K562 (cell line): ENCODE results near the gene CXCL12. TPM values are rescaled to one million over a fixed set of nuclear protein-coding genes. Genes with fewer than 3 reads are reported as not detected.

Experiments
- ATAC-seq: fragments of 200-7000 bp; cut with Tn5 transposase; 3 replicates; pipeline ENCODE4 v1.9.1; 2020; ENCODE audit warnings: moderate library complexity
- BruUV-seq: library from RNA; stranded (reverse); fragments of 400-500 nt; replicated peaks from 2 replicates; lab custom pipeline; 2021; lab: Mats Ljungman, UMichigan
- CTCF ChIA-PET: fragments of 300-600 bp; formaldehyde crosslinking; extraction: SDS; loops from one replicate; lab custom pipeline; 2021; ENCODE audit warnings: low intra/inter-chr PET ratio; lab: Yijun Ruan, JAX
- POLR2A ChIA-PET: fragments of 300-600, 350-650 bp; sonication (Branson Sonifier 250); formaldehyde crosslinking; extraction: SDS; loops from one replicate; lab custom pipeline; 2021; ENCODE audit warnings: antibody characterized with exemption, inconsistent platforms; lab: Yijun Ruan, JAX
- DNase-seq, 4 experiments: peaks; one replicate each; pipeline versions ENCODE4 v3.0.0 to v3.0.0-alpha.2; 2011 to 2018; ENCODE audit warnings: low spot score in 3 of 4, mixed read lengths in 3 of 4; ENCODE audit errors: extremely low read depth in 1 of 4
- FAIRE-seq: peaks from 2 replicates; lab custom pipeline; 2011; peaks lifted over from hg19 to GRCh38; lab: Jason Lieb, UNC
- H2AFZ ChIP-seq: 2 replicates; pipeline ENCODE4 v1.6.0; 2011; ENCODE audit warnings: low read depth, low read length, control low read depth, inconsistent platforms
- H3K27ac ChIP-seq: fragments of 200-600 bp; 3 replicates; pipeline ENCODE4 v1.8.0; 2011; ENCODE audit warnings: low read depth, mild to moderate bottlenecking, control low read depth, inconsistent platforms, low read length, moderate library complexity, mixed read lengths; ENCODE audit errors: extremely low read depth
- H3K27me3 ChIP-seq, 2 experiments: fragments of 300-600 bp in 1 of 2; 2 replicates in 1 of 2; 3 replicates in 1 of 2; pipeline versions ENCODE4 v1.6.0 to v1.8.0; 2011; ENCODE audit warnings: inconsistent platforms in 2 of 2, low read length in 2 of 2, mild to moderate bottlenecking in 1 of 2, mixed read lengths in 1 of 2, moderate library complexity in 1 of 2; ENCODE audit not compliant: control insufficient read depth in 2 of 2, insufficient read depth in 2 of 2
- H3K36me3 ChIP-seq: fragments of 300-600 bp; 3 replicates; pipeline ENCODE4 v1.8.0; 2011; ENCODE audit warnings: mild to moderate bottlenecking, low read length, inconsistent platforms; ENCODE audit not compliant: control insufficient read depth, insufficient read depth
- H3K4me1 ChIP-seq, 2 experiments: fragments of 200-600 bp in 1 of 2; replicated peaks in 1 of 2; 2 replicates in 1 of 2; 3 replicates in 1 of 2; pipeline versions ENCODE4 v1.5.1 to v1.8.0; 2011; ENCODE audit warnings: inconsistent platforms in 2 of 2, low read length in 2 of 2, mild to moderate bottlenecking in 1 of 2, mixed read lengths in 1 of 2, moderate library complexity in 1 of 2; ENCODE audit not compliant: control insufficient read depth in 2 of 2, insufficient read depth in 2 of 2
- H3K4me2 ChIP-seq: 2 replicates; pipeline ENCODE4 v1.6.1; 2011; ENCODE audit warnings: low read length, control low read depth, inconsistent platforms, mixed read lengths; ENCODE audit not compliant: insufficient read depth
- H3K4me3 ChIP-seq: fragments of 200-600 bp; sonication (generic), shearing (Covaris generic); 2 replicates; pipeline ENCODE4 v1.5.1; 2016; ENCODE audit warnings: control low read depth, inconsistent platforms
- H3K79me2 ChIP-seq: fragments of 200-600 bp; 3 replicates; pipeline ENCODE4 v1.8.0; 2011; ENCODE audit warnings: low read length, inconsistent platforms; ENCODE audit not compliant: control insufficient read depth, insufficient read depth
- H3K9ac ChIP-seq, 2 experiments: 2 replicates each; pipeline versions ENCODE4 v1.6.0 to v1.6.1; 2011; ENCODE audit warnings: low read depth in 2 of 2, low read length in 2 of 2, control low read depth in 1 of 2, inconsistent platforms in 1 of 2, mild to moderate bottlenecking in 1 of 2, mixed read lengths in 1 of 2; ENCODE audit not compliant: insufficient read depth in 1 of 2
- H3K9me1 ChIP-seq: one replicate; pipeline ENCODE4 v1.6.0; 2011; ENCODE audit warnings: inconsistent platforms, mild to moderate bottlenecking, low read length, moderate library complexity; ENCODE audit not compliant: control insufficient read depth, insufficient read depth
- H3K9me3 ChIP-seq: replicated peaks from 2 replicates; pipeline ENCODE4 v1.5.1; 2011; ENCODE audit warnings: low read depth, low read length, inconsistent platforms; ENCODE audit not compliant: control insufficient read depth, insufficient read depth
- H4K20me1 ChIP-seq: replicated peaks from 2 replicates; pipeline ENCODE4 v1.6.1; 2011; ENCODE audit warnings: low read length, inconsistent platforms, mixed read lengths; ENCODE audit not compliant: control insufficient read depth, insufficient read depth
- PHF8 ChIP-seq: fragments of 200-600 bp; sonication (generic); IDR thresholded peaks from 2 replicates; pipeline ENCODE4 v1.6.1; 2012; ENCODE audit warnings: mixed run types, mild to moderate bottlenecking, inconsistent platforms, low read length, moderate library complexity, borderline replicate concordance
- SP1 ChIP-seq: sonication (generic); formaldehyde crosslinking; IDR thresholded peaks from 2 replicates; pipeline ENCODE4 v1.8.1; 2022; ENCODE audit warnings: mild to moderate bottlenecking, missing genetic modification reagents
- SRSF1 ChIP-seq: fragments of 200-400 bp; formaldehyde crosslinking; IDR thresholded peaks from 2 replicates; pipeline ENCODE4 v1.6.1; 2017; ENCODE audit warnings: mild to moderate bottlenecking, low read depth, low read length, moderate library complexity
- ZNF436 ChIP-seq: fragments of 250-450, 450-650 bp; sonication (Bioruptor Pico); formaldehyde crosslinking; IDR thresholded peaks from 2 replicates; pipeline ENCODE4 v1.7.0; 2020; ENCODE audit warnings: mild to moderate bottlenecking
- ZNF699 ChIP-seq: fragments of 250-450 bp; sonication (Bioruptor Pico); IDR thresholded peaks from 2 replicates; pipeline ENCODE4 v1.8.0; 2021; ENCODE audit warnings: mild to moderate bottlenecking, moderate library complexity; ENCODE audit not compliant: insufficient replicate concordance
- WGBS: fragments of 100-300 bp; shearing (Covaris generic); methylation state at CpG from one replicate; pipeline ENCODE4 v1.1.6; 2016; ENCODE audit warnings: low coverage, mixed read lengths; ENCODE audit not compliant: insufficient coverage; ENCODE audit errors: missing lambda C conversion rate; 5-methylcytosine and 5-hydroxymethylcytosine counted together
- in situ Hi-C: fragments of 300-500 bp; cut with MboI; formaldehyde crosslinking; loops from 4 replicates; pipeline ENCODE4 v1.15.0; 2018; ENCODE audit warnings: inconsistent platforms, mixed read lengths
- intact Hi-C: fragments of 100-400 bp; cut with micrococcal nuclease; formaldehyde crosslinking; loops from 2 replicates; pipeline ENCODE4 v1.14.2; 2022
- polyA plus RNA-seq, 8 experiments: library from polyadenylated mRNA; depleted of rRNA in 4 of 8; stranded (reverse) in 5 of 8; unstranded in 3 of 8; fragments of >200 nt; fragmentation: Nextera tagmentation in 2 of 8; fragmentation: Illumina TruSeq in 1 of 8; extraction: Ambion mirVana in 2 of 8; extraction: Trizol in 1 of 8; gene quantifications; 2 replicates each; pipeline versions ENCODE4 v1.2.1 to v1.2.3, GENCODE V29; 2011 to 2014; ENCODE audit warnings: inconsistent platforms in 1 of 8, missing spikeins in 1 of 8
- total RNA-seq, 7 experiments: library from RNA; depleted of rRNA in 6 of 7; stranded (reverse); fragments of >200 nt in 6 of 7; fragmentation: Illumina TruSeq in 2 of 7; extraction: Trizol in 2 of 7; gene quantifications; 2 replicates each; pipeline versions ENCODE4 v1.2.1 to v1.2.3, GENCODE V29; 2011 to 2021; ENCODE audit warnings: low replicate concordance in 1 of 7
- TF ChIP-seq, protein P1 (sequence below): sonication (generic); formaldehyde crosslinking; IDR thresholded peaks from 2 replicates; pipeline ENCODE4 v1.8.0; 2022; ENCODE audit warnings: missing genetic modification reagents, mild to moderate bottlenecking, moderate library complexity, borderline replicate concordance
- TF ChIP-seq, protein P2 (sequence below): sonication (generic); formaldehyde crosslinking; IDR thresholded peaks from 2 replicates; pipeline ENCODE4 v1.8.0; 2022; ENCODE audit warnings: mild to moderate bottlenecking, low read depth, missing genetic modification reagents

CXCL12 gene
- total and polyA plus RNA-seq, 9 of the 15 experiments (the other 6 are each of a cell fraction or from before 2014, with no cell fraction given): 0.18 TPM; not detected in 8

GRCh38 chr10:44354771-44355170 is 30.1 kb downstream of the CXCL12 start (continued):
- TF ChIP-seq, protein P1, sequence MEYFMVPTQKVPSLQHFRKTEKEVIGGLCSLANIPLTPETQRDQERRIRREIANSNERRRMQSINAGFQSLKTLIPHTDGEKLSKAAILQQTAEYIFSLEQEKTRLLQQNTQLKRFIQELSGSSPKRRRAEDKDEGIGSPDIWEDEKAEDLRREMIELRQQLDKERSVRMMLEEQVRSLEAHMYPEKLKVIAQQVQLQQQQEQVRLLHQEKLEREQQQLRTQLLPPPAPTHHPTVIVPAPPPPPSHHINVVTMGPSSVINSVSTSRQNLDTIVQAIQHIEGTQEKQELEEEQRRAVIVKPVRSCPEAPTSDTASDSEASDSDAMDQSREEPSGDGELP: no peak
- TF ChIP-seq SP1 (CRISPR knock-in tag) (no peak), SRSF1 (no peak), PHF8 (no peak), ZNF436 (CRISPR knock-in tag) (no peak)
- TF ChIP-seq, protein P2, sequence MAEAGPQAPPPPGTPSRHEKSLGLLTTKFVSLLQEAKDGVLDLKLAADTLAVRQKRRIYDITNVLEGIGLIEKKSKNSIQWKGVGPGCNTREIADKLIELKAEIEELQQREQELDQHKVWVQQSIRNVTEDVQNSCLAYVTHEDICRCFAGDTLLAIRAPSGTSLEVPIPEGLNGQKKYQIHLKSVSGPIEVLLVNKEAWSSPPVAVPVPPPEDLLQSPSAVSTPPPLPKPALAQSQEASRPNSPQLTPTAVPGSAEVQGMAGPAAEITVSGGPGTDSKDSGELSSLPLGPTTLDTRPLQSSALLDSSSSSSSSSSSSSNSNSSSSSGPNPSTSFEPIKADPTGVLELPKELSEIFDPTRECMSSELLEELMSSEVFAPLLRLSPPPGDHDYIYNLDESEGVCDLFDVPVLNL (CRISPR knock-in tag): no peak

DNA sequence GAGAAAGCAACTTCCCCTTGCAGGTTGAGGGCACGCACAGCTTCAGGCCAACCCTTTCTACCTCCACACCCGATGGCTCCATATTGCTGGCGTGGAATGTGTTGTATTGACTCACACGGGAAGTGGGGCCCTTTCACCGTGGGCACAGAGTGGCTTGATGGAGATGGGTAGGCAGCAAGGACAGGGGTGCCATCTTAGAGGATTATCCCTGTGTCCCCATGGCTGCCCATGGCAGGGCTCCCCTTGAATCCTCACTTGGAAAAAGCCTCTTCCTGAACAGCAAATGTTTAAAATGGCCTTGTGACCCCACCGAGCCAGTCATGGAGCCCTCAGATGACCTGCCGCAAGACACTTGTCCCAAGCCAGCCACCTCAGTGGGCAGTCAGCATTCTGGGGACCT is 31.2 kb downstream of the CXCL12 start:
- 11% methylated on average over 7 of the region's 7 CpGs for WGBS
- Histone ChIP-seq H3K9me1 (no peaks in the 10 kb centered on the region), H3K9me3 (no peaks in the 10 kb centered on the region), H4K20me1 (no peaks in the 10 kb centered on the region), H3K79me2 (no peaks in the 10 kb centered on the region)
- no peak for FAIRE-seq
- no peak for DNase-seq
- TF ChIP-seq ZNF699 (CRISPR knock-in tag): no peak
- TF ChIP-seq, all 486 proteins: peak for 0
- intact Hi-C loops (no loop called here), in situ Hi-C loops (no loop called here)
- ChIA-PET POLR2A (interaction anchor here (0.8 kb wide), 1 partner anchor 10 kb away, joined by 3 read pairs; no protein-coding TSS in a partner anchor), CTCF (no interaction called here)
- no TSS peak for BruUV-seq
- H2AFZ ChIP-seq: no peak overlapping the region
- peaks cover 8 to 49% of the 10 kb centered on the region in 2 experiments; a peak in 3 of 5 replicates for H3K27me3 ChIP-seq
- no peak overlapping the region for H3K27ac ChIP-seq
- H3K9ac ChIP-seq: no peak overlapping the region
- H3K4me1 ChIP-seq: no peaks in the 10 kb centered on the region
- no peak overlapping the region for H3K4me3 ChIP-seq
- H3K4me2 ChIP-seq: no peak overlapping the region
- H3K36me3 ChIP-seq: no peaks in the 10 kb centered on the region
- no peak for ATAC-seq
